WI38 (cell line): ENCODE measurements around the gene DRAP1.

Experiments used
- H3K4me3 ChIP-seq: 2 replicates; pipeline ENCODE4 v1.5.1; 2011; ENCODE audit warnings: low read depth, mild to moderate bottlenecking, control low read depth, low read length
- CTCF ChIP-seq: IDR thresholded peaks from 2 replicates; pipeline ENCODE4 v1.5.1; 2012; ENCODE audit warnings: low read depth, mild to moderate bottlenecking, control low read depth, low read length

DRAP1 gene

GRCh38 chr11:65919573-65920371 is 546 bp downstream of the DRAP1 start:
- peak overlapping the region; percentile 84 for H3K4me3 ChIP-seq
- no peak for TF ChIP-seq CTCF

- H3K4me3 ChIP-seq = peak overlapping the region; percentile 84
- no peak for TF ChIP-seq CTCF
These were observed 1.2 kb downstream of the DRAP1 start for GRCh38 chr11:65920372-65920802.

GRCh38 chr11:65921033-65921555 is 1.9 kb downstream of the DRAP1 start:
- TF ChIP-seq CTCF = no peak
- peak overlapping the region; percentile 84 for H3K4me3 ChIP-seq

GRCh38 chr11:65921876-65922275 is 2.6 kb downstream of the DRAP1 start:
- no peak for TF ChIP-seq CTCF
- no peak overlapping the region for H3K4me3 ChIP-seq

GRCh38 chr11:65922565-65922964 is 3.3 kb downstream of the DRAP1 start:
- no peak for TF ChIP-seq CTCF
- no peak overlapping the region for H3K4me3 ChIP-seq

GRCh38 chr11:65925397-65925796 is 6.2 kb downstream of the DRAP1 start:
- H3K4me3 ChIP-seq = no peak overlapping the region
- no peak for TF ChIP-seq CTCF

- no peak for TF ChIP-seq CTCF
- no peak overlapping the region for H3K4me3 ChIP-seq
These were observed 8.7 kb downstream of the DRAP1 start for GRCh38 chr11:65927904-65928397.
